K562 (cell line): Measurements from ENCODE around the gene LCN12.

Experiments
- CTCF ChIP-seq, 3 experiments: IDR thresholded peaks in 2 of 3; conservative IDR thresholded peaks in 1 of 3; 2 replicates each; pipeline ENCODE4 v1.5.1; 2011 to 2012; ENCODE audit warnings: low read length in 3 of 3, mild to moderate bottlenecking in 3 of 3, control low read depth in 2 of 3, improper control_type of control experiment in 1 of 3, inconsistent platforms in 1 of 3, low read depth in 1 of 3, mixed read lengths in 1 of 3, moderate library complexity in 1 of 3; ENCODE audit not compliant: insufficient read depth in 2 of 3
- FOXP4 ChIP-seq: sonication (generic); formaldehyde crosslinking; IDR thresholded peaks from 2 replicates; pipeline ENCODE4 v1.8.0; 2022; ENCODE audit warnings: mild to moderate bottlenecking, missing genetic modification reagents, borderline replicate concordance
- MIER1 ChIP-seq: fragments of 450-650 bp; IDR thresholded peaks from 2 replicates; pipeline ENCODE4 v1.6.1; 2016; ENCODE audit warnings: antibody characterized with exemption, mild to moderate bottlenecking, low read depth
- ZNF239 ChIP-seq: fragments of 250-450 bp; sonication (Bioruptor Pico); IDR thresholded peaks from 2 replicates; pipeline ENCODE4 v1.4.0; 2020; ENCODE audit warnings: mild to moderate bottlenecking
- TF ChIP-seq, protein P1 (sequence below): fragments of 250-450 bp; sonication (Bioruptor Pico); IDR thresholded peaks from 2 replicates; pipeline ENCODE4 v1.8.0; 2021; ENCODE audit warnings: borderline replicate concordance, mild to moderate bottlenecking, moderate library complexity; ENCODE audit not compliant: poor library complexity, severe bottlenecking

GRCh38 chr9:136936645-136937170 is 15.4 kb upstream of the LCN12 start:
- no peak for TF ChIP-seq ZNF239
- no peak for TF ChIP-seq CTCF (IDR thresholded peaks at IDR 0.05 in 2 of 3, conservative IDR thresholded peaks at IDR 0.05 in 1 of 3; ENCODE audit: insufficient read depth in 2 of 3, low read depth in 1 of 3, low read length in 3 of 3)
- TF ChIP-seq, protein P1, sequence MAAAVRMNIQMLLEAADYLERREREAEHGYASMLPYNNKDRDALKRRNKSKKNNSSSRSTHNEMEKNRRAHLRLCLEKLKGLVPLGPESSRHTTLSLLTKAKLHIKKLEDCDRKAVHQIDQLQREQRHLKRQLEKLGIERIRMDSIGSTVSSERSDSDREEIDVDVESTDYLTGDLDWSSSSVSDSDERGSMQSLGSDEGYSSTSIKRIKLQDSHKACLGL (CRISPR knock-in tag): no peak
- TF ChIP-seq MIER1: no peak
- no peak for TF ChIP-seq FOXP4 (CRISPR knock-in tag)
